ENCODE results near the gene ACBD3.
"Not testable (repeated sequence)": the region's sequence is repeated elsewhere in the genome, so short reads cannot be mapped to it uniquely, and the experiment has no call there.

Gene ACBD3
- total RNA-seq = 49.2 to 57.7 reads per million in 2 donors

GRCh38 chr1:226186124-226187018 is at the start of gene ACBD3:
TSS of gene ACBD3 (minus strand) at chr1:226186741. CDS start at chr1:226186675, 66 bp downstream.
- peak; percentile 79 for DNase-seq

GRCh38 chr1:226233806-226234205 is 47.3 kb upstream of the ACBD3 start:
- DNase-seq = no peak

GRCh38 chr1:226233293-226233692 is 46.8 kb upstream of the ACBD3 start:
- no peak for DNase-seq

GRCh38 chr1:226226601-226227000 is 40.1 kb upstream of the ACBD3 start:
- DNase-seq = no peak

GRCh38 chr1:226223786-226224244 is 37.3 kb upstream of the ACBD3 start:
- DNase-seq = no peak

GRCh38 chr1:226223157-226223785 is 36.7 kb upstream of the ACBD3 start, which contains the start of gene MIXL1:
TSS of gene MIXL1 (plus strand) at chr1:226223664. CDS start at chr1:226223682, 18 bp downstream.
- no peak for DNase-seq

GRCh38 chr1:226222686-226223085 is 36.1 kb upstream of the ACBD3 start:
- no peak for DNase-seq

- DNase-seq = no peak
Observed at GRCh38 chr1:226220473-226221189, 34.1 kb upstream of the ACBD3 start.

- DNase-seq = no peak
Observed at GRCh38 chr1:226217273-226217672, 30.7 kb upstream of the ACBD3 start.

GRCh38 chr1:226216056-226216455 is 29.5 kb upstream of the ACBD3 start:
- no peak for DNase-seq

GRCh38 chr1:226215239-226215638 is 28.7 kb upstream of the ACBD3 start:
- DNase-seq = no peak

GRCh38 chr1:226212545-226212944 is 26.0 kb upstream of the ACBD3 start:
- no peak for DNase-seq

GRCh38 chr1:226211181-226211821 is 24.8 kb upstream of the ACBD3 start:
- DNase-seq = no peak

GRCh38 chr1:226210571-226211176 is 24.1 kb upstream of the ACBD3 start:
- DNase-seq = no peak

GRCh38 chr1:226209307-226210059 is 22.9 kb upstream of the ACBD3 start:
- DNase-seq = no peak

GRCh38 chr1:226207048-226207447 is 20.5 kb upstream of the ACBD3 start:
- no peak for DNase-seq

GRCh38 chr1:226204198-226204597 is 17.7 kb upstream of the ACBD3 start:
- DNase-seq = no peak

- DNase-seq = no peak
Observed at GRCh38 chr1:226203655-226204054, 17.1 kb upstream of the ACBD3 start.

- DNase-seq = no peak
Observed at GRCh38 chr1:226203240-226203639, 16.7 kb upstream of the ACBD3 start.

- not testable (repeated sequence) for DNase-seq
Observed at GRCh38 chr1:226202666-226203065, 16.1 kb upstream of the ACBD3 start.

- DNase-seq = no peak
Observed at GRCh38 chr1:226202246-226202645, 15.7 kb upstream of the ACBD3 start.
